Small intestine (tissue), 7 donors: ENCODE measurements around the gene CADM2. TPM values are rescaled to one million over a fixed set of nuclear protein-coding genes. Genes with fewer than 3 reads are reported as not detected.

Experiments
- DNase-seq, 2 donors: peaks; one replicate each; pipeline versions ENCODE4 v3.0.0 to v3.0.0-alpha.2; 2013
- FAIRE-seq: peaks from 2 replicates; lab custom pipeline; 2012; peaks lifted over from hg19 to GRCh38; lab: Jason Lieb, UNC
- H3K27ac ChIP-seq, 3 donors: one replicate each; pipeline ENCODE4 v1.5.1; 2013; ENCODE audit warnings: low read length in 2 of 3, mild to moderate bottlenecking in 2 of 3, control low read depth in 1 of 3, inconsistent platforms in 1 of 3, low read depth in 1 of 3, moderate library complexity in 1 of 3
- H3K27me3 ChIP-seq, 3 donors: one replicate each; pipeline ENCODE4 v1.6.1; 2013; ENCODE audit warnings: low read length in 3 of 3, inconsistent platforms in 1 of 3; ENCODE audit not compliant: control insufficient read depth in 3 of 3, insufficient read depth in 3 of 3
- H3K36me3 ChIP-seq, 3 donors: one replicate each; pipeline ENCODE4 v1.6.1; 2013; ENCODE audit warnings: low read length in 3 of 3, inconsistent platforms in 1 of 3, low read depth in 1 of 3, mild to moderate bottlenecking in 1 of 3, moderate library complexity in 1 of 3; ENCODE audit not compliant: control insufficient read depth in 3 of 3, insufficient read depth in 2 of 3
- H3K4me1 ChIP-seq, 3 donors: one replicate each; pipeline ENCODE4 v1.6.1; 2013; ENCODE audit warnings: low read length in 2 of 3, inconsistent platforms in 1 of 3, low read depth in 1 of 3, mild to moderate bottlenecking in 1 of 3, moderate library complexity in 1 of 3; ENCODE audit not compliant: control insufficient read depth in 3 of 3, insufficient read depth in 2 of 3
- H3K4me3 ChIP-seq, 3 donors: one replicate each; pipeline ENCODE4 v1.5.1; 2013; ENCODE audit warnings: low read length in 3 of 3, control low read depth in 1 of 3, inconsistent platforms in 1 of 3, low read depth in 1 of 3, mild to moderate bottlenecking in 1 of 3, moderate library complexity in 1 of 3
- H3K9me3 ChIP-seq, 2 donors: one replicate each; pipeline ENCODE4 v1.6.1; 2013; ENCODE audit warnings: low read depth in 1 of 2, low read length in 1 of 2; ENCODE audit not compliant: control insufficient read depth in 2 of 2, insufficient read depth in 1 of 2
- WGBS, 3 donors: extraction: QIAGEN DNeasy Blood & Tissue Kit; methylation state at CpG; one replicate each; pipeline ENCODE4 v1.1.7; 2013; 5-methylcytosine and 5-hydroxymethylcytosine counted together
- polyA plus RNA-seq, 4 donors: library from polyadenylated mRNA; stranded (reverse) in 3 of 4; unstranded in 1 of 4; fragments of 200-250 nt in 3 of 4; fragments of 120-200 nt in 1 of 4; gene quantifications; one replicate each; pipeline versions ENCODE4 v1.2.1 to v1.2.3, GENCODE V29; 2013
- donor health status: healthy with polysubstance abuse.
- donor health status: control.
- donor health status: control.
- donor health status: Bipolar disorder and iron deficiency.
- donor health status: healthy.

Gene CADM2
- polyA plus RNA-seq, 4 donors, result 0.95 to 2.4 TPM; not detected in 2

DNA sequence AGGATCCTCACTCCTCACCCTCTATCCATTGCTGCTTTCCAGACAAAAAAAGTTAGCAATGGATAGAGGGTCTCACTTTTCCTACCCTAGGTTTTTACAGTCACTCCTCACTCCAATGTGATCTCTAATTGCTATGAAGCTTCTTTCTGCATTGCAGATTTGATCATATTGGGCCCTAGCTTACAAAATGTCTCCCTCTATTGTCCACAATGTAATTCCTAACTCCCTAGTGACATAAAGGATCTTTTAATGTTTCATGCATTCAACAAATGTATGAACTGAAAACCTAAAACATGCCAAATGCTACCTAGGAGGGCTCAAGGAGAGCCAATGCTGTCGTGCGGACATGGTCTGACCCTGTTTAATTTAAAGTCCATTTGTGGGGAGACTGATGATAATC, 234.8 kb downstream of the CADM2 start:
- H3K4me3 ChIP-seq, result no peak overlapping the region
- FAIRE-seq (no peak), DNase-seq (no peak)
- H3K27ac ChIP-seq, result no peak overlapping the region
- H3K4me1 ChIP-seq, result no peaks in the 10 kb centered on the region
- no peaks in the 10 kb centered on the region for H3K9me3 ChIP-seq
- WGBS, 3 donors, result 83% methylated on average over 2 of the region's 2 CpGs
- no peaks in the 10 kb centered on the region for H3K27me3 ChIP-seq
- H3K36me3 ChIP-seq, result no peaks in the 10 kb centered on the region

DNA sequence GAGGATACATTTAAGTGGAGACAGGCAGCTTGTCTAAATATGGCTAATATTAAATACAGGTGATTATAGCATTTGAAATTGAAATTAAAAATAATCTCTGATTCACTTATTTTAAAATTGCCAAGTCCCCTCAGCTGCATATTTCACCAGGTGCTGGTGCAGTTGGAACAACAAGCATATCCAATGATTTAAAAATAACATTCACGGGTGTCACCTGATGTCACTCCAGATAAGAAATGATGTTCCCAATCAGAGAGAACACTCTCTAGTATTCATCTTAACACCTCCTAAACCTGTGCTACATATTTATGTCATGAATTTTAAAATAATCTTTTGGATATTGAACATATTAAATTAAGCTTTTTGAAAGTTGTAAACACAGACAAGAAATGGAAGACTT, 249.9 kb downstream of the CADM2 start:
- Histone ChIP-seq H3K36me3 (no peaks in the 10 kb centered on the region), H3K27me3 (no peaks in the 10 kb centered on the region), H3K27ac (no peak overlapping the region), H3K9me3 (no peaks in the 10 kb centered on the region), H3K4me3 (no peak overlapping the region), H3K4me1 (no peaks in the 10 kb centered on the region)
- FAIRE-seq (no peak), DNase-seq (no peak)
- 42 to 65% (median 47%) methylated on average over 1 of the region's 1 CpG for WGBS, 3 donors

DNA sequence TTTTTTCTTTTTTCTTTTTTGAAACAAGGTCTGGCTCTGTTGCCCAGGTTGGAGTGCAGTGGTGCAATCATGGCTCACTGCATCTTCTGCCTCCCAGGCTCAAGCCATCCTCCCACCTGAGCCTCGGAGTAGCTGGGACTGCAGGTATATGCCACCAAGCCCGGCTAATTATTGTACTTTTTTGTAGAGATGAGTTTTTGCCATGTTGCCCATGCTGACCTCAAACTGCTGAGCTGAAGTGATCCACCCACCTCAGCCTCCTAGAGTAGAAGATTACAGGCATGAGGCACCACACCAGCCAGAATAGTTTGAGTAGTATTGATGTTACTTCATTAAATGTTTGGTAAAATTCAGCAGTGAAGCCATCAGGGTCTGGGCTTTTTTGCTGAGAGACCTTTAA, 251.8 kb downstream of the CADM2 start:
- FAIRE-seq (no peak), DNase-seq (no peak)
- Histone ChIP-seq H3K27ac (no peak overlapping the region), H3K4me1 (no peaks in the 10 kb centered on the region), H3K36me3 (no peaks in the 10 kb centered on the region), H3K4me3 (no peak overlapping the region), H3K27me3 (no peaks in the 10 kb centered on the region), H3K9me3 (no peaks in the 10 kb centered on the region)
- WGBS, 3 donors, result 74 to 82% (median 77%) methylated on average over 2 of the region's 2 CpGs

- DNase-seq (no peak), FAIRE-seq (no peak)
- 63 to 77% (median 69%) methylated on average over 6 of the region's 6 CpGs for WGBS, 3 donors
- no peak overlapping the region for H3K4me3 ChIP-seq
- H3K9me3 ChIP-seq, result no peaks in the 10 kb centered on the region
- no peaks in the 10 kb centered on the region for H3K27me3 ChIP-seq
- no peaks in the 10 kb centered on the region for H3K36me3 ChIP-seq
- H3K27ac ChIP-seq, result no peak overlapping the region
- H3K4me1 ChIP-seq, result no peaks in the 10 kb centered on the region
Measured at GRCh38 chr3:85228966-85229365, 270.2 kb downstream of the CADM2 start.

DNA sequence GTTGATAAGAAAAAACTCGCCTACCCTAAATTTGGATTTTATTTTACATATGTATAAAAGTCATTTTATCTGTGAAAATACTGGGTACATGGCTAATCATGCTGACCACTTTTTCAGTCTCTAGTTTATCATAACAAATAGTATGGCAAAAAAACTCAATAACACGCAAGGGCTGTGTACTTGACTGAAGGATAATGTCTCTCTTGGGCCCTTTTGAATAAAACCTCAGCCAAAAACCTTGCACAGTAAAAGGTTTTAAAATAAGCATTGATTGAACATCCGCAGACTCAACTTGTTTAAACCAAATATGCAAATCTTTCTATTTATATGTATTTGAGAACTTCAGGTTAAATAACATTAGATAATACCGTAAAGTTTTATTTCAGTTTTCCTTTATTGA, 285.3 kb downstream of the CADM2 start:
- WGBS, 3 donors, result 89 to 91% (median 89%) methylated on average over 4 of the region's 4 CpGs
- no peak overlapping the region for H3K4me3 ChIP-seq
- no peaks in the 10 kb centered on the region for H3K27me3 ChIP-seq
- no peak overlapping the region for H3K27ac ChIP-seq
- no peak for FAIRE-seq
- no peak for DNase-seq
- no peaks in the 10 kb centered on the region for H3K9me3 ChIP-seq
- no peaks in the 10 kb centered on the region for H3K36me3 ChIP-seq
- no peaks in the 10 kb centered on the region for H3K4me1 ChIP-seq

DNA sequence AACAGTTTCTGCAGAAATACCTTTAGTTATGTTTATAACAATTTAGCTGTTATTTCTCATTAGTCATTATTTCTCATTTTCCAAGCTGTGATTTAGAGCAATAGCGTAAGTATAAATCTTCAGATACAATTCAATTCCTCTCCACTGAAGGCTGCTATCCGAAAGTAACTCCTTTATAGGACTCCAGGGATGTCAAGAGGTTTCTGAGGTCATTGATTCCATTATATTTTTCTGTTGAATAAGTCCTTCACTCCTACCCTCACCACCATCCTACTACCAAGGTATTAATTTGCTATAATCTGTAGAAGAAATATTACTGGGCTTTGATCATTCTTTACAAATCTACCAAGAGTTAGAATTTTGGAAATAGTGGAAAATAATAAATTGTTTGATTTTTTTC, 285.7 kb downstream of the CADM2 start:
- DNase-seq (no peak), FAIRE-seq (no peak)
- H3K9me3 ChIP-seq, result no peaks in the 10 kb centered on the region
- no peak overlapping the region for H3K27ac ChIP-seq
- H3K4me3 ChIP-seq, result no peak overlapping the region
- no peaks in the 10 kb centered on the region for H3K27me3 ChIP-seq
- no peaks in the 10 kb centered on the region for H3K4me1 ChIP-seq
- H3K36me3 ChIP-seq, result no peaks in the 10 kb centered on the region
- WGBS, 3 donors, result 86 to 89% (median 87%) methylated on average over 2 of the region's 2 CpGs

DNA sequence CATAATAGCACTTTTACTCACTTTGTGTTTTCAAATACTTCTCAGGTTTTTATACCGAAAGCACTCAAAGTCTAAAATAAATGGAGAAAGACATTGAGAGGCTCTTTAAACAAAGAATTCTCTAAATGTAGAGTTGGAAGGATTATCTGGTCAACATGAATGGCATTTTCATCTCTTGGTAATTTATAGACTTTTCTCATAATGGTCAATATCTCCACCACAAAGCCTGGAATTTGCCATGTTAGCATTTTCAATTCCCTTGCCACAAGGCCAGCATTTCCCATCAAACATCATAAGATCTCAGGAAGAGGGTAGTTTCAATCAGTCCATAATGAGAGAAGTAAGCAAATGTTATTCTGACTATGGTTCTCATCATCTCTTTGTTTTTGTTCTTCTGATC, 293.0 kb downstream of the CADM2 start:
- 89 to 95% (median 90%) methylated on average over 1 of the region's 1 CpG for WGBS, 3 donors
- Histone ChIP-seq H3K36me3 (no peaks in the 10 kb centered on the region), H3K4me3 (no peak overlapping the region), H3K27ac (no peak overlapping the region), H3K9me3 (no peaks in the 10 kb centered on the region), H3K4me1 (no peaks in the 10 kb centered on the region), H3K27me3 (no peaks in the 10 kb centered on the region)
- no peak for DNase-seq
- FAIRE-seq, result no peak

GRCh38 chr3:85252686-85253085, 293.9 kb downstream of the CADM2 start:
- no peak overlapping the region for H3K4me3 ChIP-seq
- no peaks in the 10 kb centered on the region for H3K36me3 ChIP-seq
- WGBS, 3 donors, result 4 to 33% (median 19%) methylated on average over 1 of the region's 1 CpG
- no peak overlapping the region for H3K27ac ChIP-seq
- no peaks in the 10 kb centered on the region for H3K9me3 ChIP-seq
- DNase-seq (no peak), FAIRE-seq (no peak)
- H3K27me3 ChIP-seq, result no peaks in the 10 kb centered on the region
- H3K4me1 ChIP-seq, result no peaks in the 10 kb centered on the region

DNA sequence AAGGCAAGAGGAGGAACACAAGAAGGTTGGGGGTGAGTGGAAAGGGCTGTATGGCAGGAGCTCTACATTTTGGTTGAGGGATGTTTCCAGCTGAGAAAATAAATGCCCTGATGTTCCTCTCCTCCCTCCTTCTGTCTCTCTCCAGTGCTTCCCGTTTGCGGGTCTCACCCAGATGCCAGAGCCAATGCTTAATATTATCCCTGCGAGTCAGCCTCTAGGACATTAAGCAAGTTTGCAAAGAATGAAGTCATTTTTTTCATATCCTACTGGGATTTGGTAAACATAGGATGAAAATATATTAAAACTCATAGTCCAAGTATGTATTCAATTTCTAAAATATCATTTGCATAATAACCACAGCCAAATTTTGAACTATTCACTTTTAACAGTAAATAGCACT, 295.9 kb downstream of the CADM2 start:
- WGBS, 3 donors, result 70 to 90% (median 87%) methylated on average over 3 of the region's 3 CpGs
- FAIRE-seq, result no peak
- no peak overlapping the region for H3K4me3 ChIP-seq

More for the DNA sequence above, 295.9 kb downstream of the CADM2 start:
- no peaks in the 10 kb centered on the region for H3K36me3 ChIP-seq
- no peak for DNase-seq
- no peaks in the 10 kb centered on the region for H3K27me3 ChIP-seq
- H3K27ac ChIP-seq, result no peak overlapping the region
- no peaks in the 10 kb centered on the region for H3K4me1 ChIP-seq
- H3K9me3 ChIP-seq, result no peaks in the 10 kb centered on the region
